MCF 10A (cell line): ENCODE results near the gene NCAM1. TPM values are rescaled to one million over a fixed set of nuclear protein-coding genes. Genes with fewer than 3 reads are reported as not detected.

Experiments
- BruUV-seq: library from RNA; stranded (reverse); fragments of 400-500 nt; replicated peaks from 2 replicates; lab custom pipeline; 2021; lab: Mats Ljungman, UMichigan
- CTCF ChIA-PET: fragments of 300-600 bp; sonication (Branson Sonifier 250); formaldehyde crosslinking; extraction: SDS; loops from one replicate; lab custom pipeline; 2021; ENCODE audit warnings: antibody characterized with exemption, inconsistent platforms; lab: Yijun Ruan, JAX
- POLR2A ChIA-PET: fragments of 300-600, 350-650 bp; sonication (Branson Sonifier 250); formaldehyde crosslinking; extraction: SDS; loops from one replicate; lab custom pipeline; 2020; ENCODE audit warnings: antibody characterized with exemption, inconsistent platforms; lab: Yijun Ruan, JAX
- DNase-seq: peaks from one replicate; pipeline ENCODE4 v3.0.0-alpha.2; 2018; ENCODE audit not compliant: unreplicated experiment
- H3K27ac Mint-ChIP-seq: one replicate; pipeline ENCODE4 v1.8.0; 2022; ENCODE audit warnings: mild to moderate bottlenecking, low read depth, mixed read lengths; ENCODE audit not compliant: unreplicated experiment
- H3K27me3 Mint-ChIP-seq: one replicate; pipeline ENCODE4 v1.8.0; 2022; ENCODE audit warnings: mixed read lengths; ENCODE audit not compliant: insufficient read depth, unreplicated experiment
- H3K36me3 Mint-ChIP-seq: one replicate; pipeline ENCODE4 v1.8.0; 2022; ENCODE audit warnings: mild to moderate bottlenecking, moderate library complexity, mixed read lengths; ENCODE audit not compliant: insufficient read depth, unreplicated experiment
- H3K4me1 Mint-ChIP-seq: one replicate; pipeline ENCODE4 v1.8.0; 2022; ENCODE audit warnings: mixed read lengths; ENCODE audit not compliant: insufficient read depth, unreplicated experiment
- H3K4me3 Mint-ChIP-seq: one replicate; pipeline ENCODE4 v1.8.0; 2022; ENCODE audit warnings: mild to moderate bottlenecking, moderate library complexity, mixed read lengths; ENCODE audit not compliant: unreplicated experiment
- H3K9me3 Mint-ChIP-seq: one replicate; pipeline ENCODE4 v1.8.0; 2022; ENCODE audit warnings: mixed read lengths; ENCODE audit not compliant: unreplicated experiment
- intact Hi-C: fragments of 100-400 bp; cut with micrococcal nuclease; formaldehyde crosslinking; loops from 2 replicates; pipeline ENCODE4 v1.14.1; 2022
- total RNA-seq: library from RNA; stranded (reverse); gene quantifications from 2 replicates; pipeline ENCODE4 v1.2.3, GENCODE V29; 2022
- TF ChIP-seq, protein P1 (sequence below): fragments of 200-600 bp; IDR thresholded peaks from one replicate; pipeline ENCODE4 v1.8.0; 2022; ENCODE audit warnings: antibody characterized with exemption, mild to moderate bottlenecking; ENCODE audit not compliant: unreplicated experiment

The NCAM1 gene
- total RNA-seq, 1 experiment from 2014 or later = 0.19 TPM

DNA sequence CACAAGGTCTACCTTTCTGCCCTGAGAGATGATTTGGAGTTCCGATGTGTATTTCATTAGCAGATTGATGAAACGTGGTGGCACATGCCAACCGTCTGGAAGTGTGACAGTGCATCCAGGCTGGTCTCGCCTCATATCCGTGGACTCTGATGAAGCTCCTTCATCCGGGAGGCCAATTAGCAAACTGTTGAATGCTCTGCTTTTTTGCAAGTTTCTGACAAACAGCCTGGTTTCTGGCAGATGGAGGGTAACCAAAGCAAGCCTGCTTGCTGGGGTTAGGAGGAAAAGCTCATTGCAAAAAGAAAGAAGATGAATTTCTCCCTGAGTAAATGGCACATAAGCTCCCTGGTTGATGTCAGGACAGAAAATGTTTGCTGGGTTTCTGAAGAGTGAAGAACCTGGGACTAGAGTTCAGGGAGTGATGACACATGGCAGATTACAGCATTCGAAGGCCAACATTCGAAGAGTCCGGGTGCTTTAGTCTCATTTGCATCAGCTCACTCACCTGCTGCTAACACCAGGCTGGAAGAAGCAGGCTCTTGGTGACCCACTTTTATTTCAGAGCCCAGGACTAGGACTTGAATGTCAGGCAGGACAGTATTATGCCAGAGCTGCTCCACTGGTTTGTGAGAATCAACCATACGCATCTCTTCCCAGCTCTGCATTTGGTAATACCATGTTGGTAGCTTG, 217.3 kb downstream of the NCAM1 start:
- Mint-ChIP-seq H3K9me3 (no peaks in the 10 kb centered on the region), H3K36me3 (no peaks in the 10 kb centered on the region), H3K4me3 (no peak overlapping the region), H3K4me1 (peaks cover 6% of the 10 kb centered on the region), H3K27ac (no peak overlapping the region), H3K27me3 (no peaks in the 10 kb centered on the region)
- POLR2A ChIA-PET = interaction anchor here (0.6 kb wide), 1 partner anchor 70 kb away, joined by 6 read pairs; no protein-coding TSS in a partner anchor
- DNase-seq = no peak
- intact Hi-C loops = no loop called here
- CTCF ChIA-PET = interaction anchor here (0.6 kb wide), 2 partner anchors 9 to 274 kb away, joined by 3 to 6 read pairs; no protein-coding TSS in a partner anchor
- TF ChIP-seq, protein P1, sequence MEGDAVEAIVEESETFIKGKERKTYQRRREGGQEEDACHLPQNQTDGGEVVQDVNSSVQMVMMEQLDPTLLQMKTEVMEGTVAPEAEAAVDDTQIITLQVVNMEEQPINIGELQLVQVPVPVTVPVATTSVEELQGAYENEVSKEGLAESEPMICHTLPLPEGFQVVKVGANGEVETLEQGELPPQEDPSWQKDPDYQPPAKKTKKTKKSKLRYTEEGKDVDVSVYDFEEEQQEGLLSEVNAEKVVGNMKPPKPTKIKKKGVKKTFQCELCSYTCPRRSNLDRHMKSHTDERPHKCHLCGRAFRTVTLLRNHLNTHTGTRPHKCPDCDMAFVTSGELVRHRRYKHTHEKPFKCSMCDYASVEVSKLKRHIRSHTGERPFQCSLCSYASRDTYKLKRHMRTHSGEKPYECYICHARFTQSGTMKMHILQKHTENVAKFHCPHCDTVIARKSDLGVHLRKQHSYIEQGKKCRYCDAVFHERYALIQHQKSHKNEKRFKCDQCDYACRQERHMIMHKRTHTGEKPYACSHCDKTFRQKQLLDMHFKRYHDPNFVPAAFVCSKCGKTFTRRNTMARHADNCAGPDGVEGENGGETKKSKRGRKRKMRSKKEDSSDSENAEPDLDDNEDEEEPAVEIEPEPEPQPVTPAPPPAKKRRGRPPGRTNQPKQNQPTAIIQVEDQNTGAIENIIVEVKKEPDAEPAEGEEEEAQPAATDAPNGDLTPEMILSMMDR = no peak
- no TSS peak for BruUV-seq

DNA sequence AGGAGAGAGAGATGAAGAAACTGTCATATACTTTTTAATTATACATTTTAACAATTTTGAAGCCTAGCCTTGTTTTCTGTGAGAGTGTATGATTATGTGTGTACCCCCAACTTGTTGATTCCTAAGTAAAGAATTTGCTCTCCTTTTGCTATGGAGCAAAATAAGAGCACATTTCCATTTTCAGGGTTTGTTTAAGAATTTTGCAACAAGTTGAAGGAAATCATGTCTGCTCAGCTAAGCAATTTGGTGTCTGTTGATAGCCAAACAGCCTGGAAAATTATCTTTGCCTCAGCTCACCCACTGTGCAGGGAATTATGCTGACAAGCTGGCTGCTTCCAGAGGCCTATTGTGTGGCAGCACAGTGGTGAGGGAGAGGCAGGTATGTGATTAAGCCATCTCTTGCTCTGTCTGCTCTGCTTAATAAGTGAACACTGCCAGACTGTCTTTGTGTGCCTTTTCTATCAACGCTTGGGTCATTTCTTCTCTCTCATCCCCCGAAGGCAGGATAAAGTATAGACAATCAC, 218.0 kb downstream of the NCAM1 start:
- no peak overlapping the region for H3K27ac Mint-ChIP-seq
- CTCF ChIA-PET = interaction anchor here (0.6 kb wide), 1 partner anchor 10 kb away, joined by 3 read pairs; no protein-coding TSS in a partner anchor
- H3K27me3 Mint-ChIP-seq = no peaks in the 10 kb centered on the region
- POLR2A ChIA-PET = interaction anchor here (0.6 kb wide), 1 partner anchor 69 kb away, joined by 6 read pairs; no protein-coding TSS in a partner anchor
- TF ChIP-seq, protein P1 = no peak
- no peaks in the 10 kb centered on the region for H3K9me3 Mint-ChIP-seq
- BruUV-seq = no TSS peak
- H3K4me3 Mint-ChIP-seq = no peak overlapping the region
- H3K36me3 Mint-ChIP-seq = no peaks in the 10 kb centered on the region
- intact Hi-C loops = no loop called here
- no peak for DNase-seq
- peaks cover 13% of the 10 kb centered on the region for H3K4me1 Mint-ChIP-seq

DNA sequence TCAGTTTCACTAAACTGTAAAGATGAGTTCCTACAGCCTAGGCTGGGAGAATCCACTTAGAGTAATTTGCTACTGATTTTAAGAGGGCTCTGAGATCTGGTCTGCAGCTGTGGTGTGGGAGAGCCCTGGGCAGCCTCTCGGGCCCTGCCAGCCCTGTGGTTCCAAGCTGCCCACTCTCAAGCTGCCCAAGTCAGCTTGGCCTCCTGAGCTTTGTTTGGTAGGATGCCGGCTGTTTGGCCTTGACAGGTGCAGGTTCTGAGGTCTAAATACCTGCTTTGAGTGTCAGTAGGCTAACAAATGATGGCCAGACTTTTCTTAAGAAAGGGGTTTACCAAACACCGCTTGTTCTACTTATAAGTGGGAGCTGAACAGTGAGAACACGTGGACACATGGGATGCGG, 219.9 kb downstream of the NCAM1 start:
- TF ChIP-seq, protein P1 = no peak
- no peak for DNase-seq
- Mint-ChIP-seq H3K4me3 (no peak overlapping the region), H3K36me3 (no peaks in the 10 kb centered on the region), H3K27ac (no peak overlapping the region), H3K27me3 (no peaks in the 10 kb centered on the region), H3K4me1 (peaks cover 18% of the 10 kb centered on the region), H3K9me3 (no peaks in the 10 kb centered on the region)
- CTCF ChIA-PET = interaction anchor here (1.8 kb wide), 1 partner anchor 14 kb away, joined by 5 read pairs; no protein-coding TSS in a partner anchor
- BruUV-seq = no TSS peak
- intact Hi-C loops = no loop called here
- POLR2A ChIA-PET = no interaction called here

DNA sequence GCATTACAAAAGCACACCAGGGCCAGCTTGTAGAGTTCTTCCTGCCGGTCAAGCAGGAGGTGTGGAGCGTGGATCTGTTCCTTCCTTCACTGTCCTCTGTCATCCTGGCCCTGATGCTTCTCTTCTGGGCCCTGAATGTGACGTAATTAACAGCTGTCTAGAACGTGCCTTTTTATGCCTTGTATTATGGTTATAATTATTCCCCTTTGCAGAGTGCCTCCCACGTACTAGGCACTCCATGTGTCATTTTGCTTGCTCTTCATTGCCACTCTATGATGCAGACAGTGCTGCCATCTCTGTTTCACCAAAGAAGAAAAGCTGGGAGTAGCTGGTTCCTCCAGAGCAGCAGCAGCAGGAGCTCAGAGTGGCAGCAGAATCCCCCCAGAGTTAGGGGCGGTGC, 221.1 kb downstream of the NCAM1 start:
- Mint-ChIP-seq H3K4me1 (peaks cover 12% of the 10 kb centered on the region), H3K27me3 (no peaks in the 10 kb centered on the region)

More for the DNA sequence above, 221.1 kb downstream of the NCAM1 start:
- ChIA-PET POLR2A (no interaction called here), CTCF (interaction anchor here (0.6 to 1.8 kb wide), 9 partner anchors 15 to 598 kb away, joined by 3 to 5 read pairs (median 3); no protein-coding TSS in a partner anchor)
- TF ChIP-seq, protein P1 = no peak
- Mint-ChIP-seq H3K4me3 (no peak overlapping the region), H3K9me3 (no peaks in the 10 kb centered on the region), H3K27ac (no peak overlapping the region), H3K36me3 (no peaks in the 10 kb centered on the region)
- no peak for DNase-seq
- intact Hi-C loops = no loop called here
- BruUV-seq = no TSS peak
